CD4-positive, alpha-beta T cell treated with Interleukin-17A for 1 hour (primary cell): ENCODE measurements around the gene TMEFF2.

Source experiments
- DNase-seq: peaks from one replicate; pipeline ENCODE4 v3.0.0-alpha.2; 2020

The TMEFF2 gene

DNA sequence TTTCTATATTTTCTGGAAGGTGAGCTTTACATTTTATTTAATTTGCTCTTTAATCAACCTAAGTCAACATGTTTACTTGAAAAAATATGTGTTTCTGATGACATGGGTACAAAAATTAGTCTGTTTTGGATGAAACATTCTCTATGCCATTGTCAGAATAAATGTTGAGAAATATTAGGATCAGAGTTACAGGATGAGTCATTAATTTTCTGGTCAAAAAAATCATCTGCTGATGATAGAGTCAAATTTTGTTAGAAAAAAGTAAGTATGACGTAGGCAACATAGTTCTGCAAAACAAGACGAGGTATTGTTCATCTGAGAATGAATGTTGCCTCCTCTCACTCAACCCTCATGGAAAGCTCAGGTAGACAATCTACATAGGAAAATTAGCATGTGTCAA, 240.3 kb downstream of the TMEFF2 start:
- DNase-seq = no peak

DNA sequence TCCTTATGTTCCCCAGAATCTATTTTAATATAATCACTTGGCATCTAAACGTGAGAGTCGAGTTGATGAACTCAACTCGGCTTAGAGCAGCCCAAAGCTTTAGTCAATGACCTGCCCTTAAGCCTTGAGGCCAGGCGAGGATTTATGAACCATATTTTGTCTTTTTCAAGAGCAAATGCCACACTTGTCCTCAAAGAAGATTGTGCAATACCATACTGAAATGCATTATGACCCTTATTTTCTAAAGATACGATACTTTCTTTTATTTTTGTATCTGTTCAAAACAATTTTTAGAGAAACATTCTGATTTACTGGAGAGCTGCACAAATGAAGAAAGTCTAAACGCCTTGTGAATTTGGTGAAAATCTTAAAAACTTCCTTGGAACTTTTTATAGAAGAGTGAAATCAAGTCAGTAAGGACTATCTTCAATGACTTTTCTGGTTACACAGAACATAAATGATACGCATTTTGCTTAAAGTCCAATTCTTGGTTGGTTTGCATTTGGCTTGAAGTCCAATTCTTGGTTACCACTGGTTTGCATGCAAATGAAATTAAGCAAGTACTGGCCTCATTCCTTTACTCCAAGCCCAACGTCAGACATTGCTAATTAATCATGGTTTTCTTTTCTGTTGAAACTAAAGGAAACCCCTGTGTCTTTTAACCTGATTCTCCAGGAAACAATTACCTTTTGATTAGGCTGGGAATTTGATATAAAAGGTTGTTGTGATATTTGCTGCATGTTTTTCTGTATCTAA, 242.0 kb downstream of the TMEFF2 start:
- DNase-seq = no peak

DNA sequence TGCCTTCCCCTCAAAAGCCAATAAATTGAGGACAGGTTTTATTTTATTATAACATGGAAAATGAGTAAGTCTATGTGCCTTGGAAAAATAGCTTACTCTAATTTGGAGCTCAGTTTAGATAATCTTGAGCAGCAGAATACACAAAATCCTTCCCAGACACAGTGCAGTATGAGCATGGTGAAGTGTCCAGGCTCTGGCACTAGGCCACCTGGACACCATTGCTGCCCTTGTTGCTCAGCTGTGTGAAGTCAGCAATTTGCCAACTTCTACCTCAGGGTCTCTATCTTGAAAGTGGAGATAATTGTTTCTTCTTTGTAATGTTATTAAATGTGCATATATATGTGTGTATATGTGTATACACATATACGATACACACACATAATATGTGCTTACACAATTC, 242.9 kb downstream of the TMEFF2 start:
- no peak for DNase-seq

- DNase-seq = no peak
Observed at GRCh38 chr2:191951376-191951775, 243.4 kb downstream of the TMEFF2 start.

- no peak for DNase-seq
Observed at GRCh38 chr2:191950132-191950874, 244.4 kb downstream of the TMEFF2 start.

- DNase-seq = no peak
Observed at GRCh38 chr2:191947235-191947634, 247.5 kb downstream of the TMEFF2 start.

DNA sequence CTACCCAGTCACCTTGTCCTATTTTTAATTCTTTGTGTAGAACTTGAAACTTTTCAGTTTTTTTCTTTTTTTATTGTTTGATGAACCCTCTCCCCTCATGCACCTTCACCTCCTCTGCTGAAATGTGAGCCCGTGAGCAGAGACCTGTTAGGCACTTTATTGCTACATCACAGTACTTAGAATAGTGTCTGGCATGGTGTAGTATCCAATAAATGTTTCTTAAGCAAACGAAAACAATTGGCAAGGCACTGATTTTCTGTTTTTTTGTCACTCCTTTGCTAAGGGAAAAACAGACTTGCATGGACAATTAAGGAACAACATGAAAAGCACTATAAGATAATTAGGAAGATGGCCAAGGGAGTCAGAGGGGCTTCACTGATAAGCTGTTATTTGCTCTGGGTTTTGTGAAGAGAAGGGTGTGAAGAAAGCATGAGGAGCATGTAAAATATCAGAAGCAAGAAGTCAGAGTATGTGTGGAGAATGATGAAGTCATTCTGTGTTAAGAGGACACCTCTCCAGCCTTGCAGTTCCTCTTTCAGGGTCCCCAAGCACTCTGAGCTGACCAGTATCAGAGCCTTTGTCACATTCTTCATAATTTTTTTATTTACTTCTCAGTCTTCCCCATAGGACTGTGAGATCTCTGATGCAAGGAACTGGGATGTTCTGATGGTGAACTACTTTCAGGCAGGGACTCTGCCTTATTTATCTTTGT, 248.1 kb downstream of the TMEFF2 start:
- DNase-seq = no peak

DNA sequence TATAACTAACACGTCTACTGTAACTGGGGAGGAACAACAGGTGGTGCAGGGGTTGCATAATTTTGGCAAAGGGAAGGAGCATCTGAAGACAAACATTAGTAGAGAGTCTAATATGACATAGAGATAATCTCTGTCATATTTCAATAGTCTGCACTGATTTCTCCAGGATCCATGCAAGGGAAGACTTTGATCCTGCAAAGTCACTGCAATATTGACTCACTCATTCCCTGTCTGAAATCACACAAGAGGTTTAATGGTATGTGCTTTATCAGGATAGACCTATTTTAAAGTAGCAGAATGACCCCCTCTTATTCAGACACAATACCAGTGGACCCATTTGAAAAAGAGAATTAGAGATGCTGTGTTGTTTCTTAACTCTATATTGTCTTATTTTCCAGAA, 249.1 kb downstream of the TMEFF2 start:
- no peak for DNase-seq

GRCh38 chr2:191942739-191943103, 252.0 kb downstream of the TMEFF2 start:
- no peak for DNase-seq

DNA sequence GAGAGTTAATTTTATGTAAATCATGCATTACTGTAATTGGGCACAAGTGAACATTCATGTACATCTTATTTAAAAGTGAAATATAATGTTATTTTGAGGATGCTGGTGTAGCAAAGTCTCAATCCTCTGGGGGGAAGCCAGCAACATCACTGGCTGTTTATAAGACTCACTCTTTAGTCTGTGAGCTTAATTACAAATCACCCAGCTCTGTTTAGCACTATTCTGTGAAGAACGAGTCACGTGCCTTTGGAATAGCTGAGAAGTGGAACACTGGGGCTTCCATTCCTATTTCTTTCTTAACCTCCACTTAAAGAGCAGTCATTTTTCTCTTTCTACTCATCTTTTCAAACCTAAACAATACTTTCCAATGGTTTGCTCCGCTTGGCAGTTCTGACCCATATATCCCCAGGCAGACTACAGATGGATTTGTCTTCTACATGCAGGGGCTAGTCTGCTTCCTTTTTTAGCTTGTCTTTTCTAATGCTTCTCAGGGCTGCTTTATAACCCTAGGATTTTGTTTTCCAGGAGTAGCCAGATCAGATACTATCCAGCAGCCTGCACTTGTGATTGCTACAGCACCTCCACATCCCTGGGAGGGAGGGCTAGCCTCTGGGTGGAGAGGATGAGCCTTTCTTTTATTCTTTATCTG, 252.5 kb downstream of the TMEFF2 start:
- DNase-seq = no peak

- no peak for DNase-seq
Observed at GRCh38 chr2:191941376-191941929, 253.3 kb downstream of the TMEFF2 start.

GRCh38 chr2:191938779-191939178, 256.0 kb downstream of the TMEFF2 start:
- no peak for DNase-seq

DNA sequence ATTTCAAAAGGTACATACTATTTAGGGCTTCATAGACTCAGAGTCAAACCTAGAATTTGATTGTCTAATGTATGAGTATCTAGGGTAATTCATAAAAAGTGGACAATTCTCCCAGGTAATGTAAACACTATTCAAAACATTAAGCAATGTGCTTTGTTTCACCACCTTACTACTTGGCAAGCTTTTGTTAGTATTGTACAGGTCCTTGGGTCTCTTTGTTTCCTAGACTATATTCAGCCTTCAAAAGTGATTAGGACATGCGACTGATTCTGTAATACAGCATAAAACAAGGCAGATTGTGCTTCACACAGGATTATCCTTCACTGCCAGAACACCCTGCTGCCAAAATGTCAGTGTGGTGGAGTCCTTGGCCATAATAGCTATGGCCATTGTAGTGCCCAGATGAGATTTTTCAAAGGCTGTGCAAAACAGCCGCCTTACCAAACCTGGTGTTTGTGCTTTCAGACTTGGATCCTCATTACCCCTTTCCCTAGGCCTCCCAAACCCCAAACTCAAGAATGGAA, 257.8 kb downstream of the TMEFF2 start:
- DNase-seq = no peak

GRCh38 chr2:191935247-191935646, 259.5 kb downstream of the TMEFF2 start:
- no peak for DNase-seq

DNA sequence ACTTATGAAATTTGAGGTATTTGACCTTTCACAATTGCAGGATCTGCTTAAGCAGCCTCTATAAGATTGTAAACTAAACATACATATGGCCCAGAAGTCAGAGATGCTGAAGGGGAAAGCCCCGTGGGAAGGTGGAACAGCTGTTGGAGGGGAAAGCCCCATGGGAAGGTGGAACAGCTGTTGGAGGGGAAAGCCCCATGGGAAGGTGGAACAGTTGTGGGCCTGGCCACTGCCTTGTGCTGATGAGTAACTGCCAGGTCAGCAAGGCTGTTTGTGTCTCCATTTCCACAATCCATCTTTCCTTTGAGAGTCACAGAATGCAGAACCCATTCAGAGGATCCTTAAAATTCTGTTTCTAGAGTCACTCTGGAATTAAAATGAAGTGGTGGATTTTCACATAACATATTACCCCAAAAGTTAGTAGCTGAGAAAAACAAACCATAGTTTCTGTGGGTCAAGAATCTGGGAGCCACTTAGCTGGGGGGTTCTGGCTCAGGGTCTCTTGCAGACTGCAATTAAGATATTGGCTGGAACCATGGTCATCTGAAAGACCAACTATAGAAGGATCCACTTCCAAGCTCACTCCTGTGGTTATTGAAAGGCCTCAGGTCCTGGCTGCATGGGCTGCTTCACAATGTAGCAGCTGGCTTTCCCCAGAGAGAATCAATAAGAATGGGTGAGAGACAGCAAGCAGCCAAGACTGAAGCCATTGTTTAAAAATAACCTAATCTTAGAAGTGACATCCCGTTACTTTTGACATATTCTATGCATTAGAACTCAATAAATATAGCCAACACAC, 261.2 kb downstream of the TMEFF2 start:
- no peak for DNase-seq

GRCh38 chr2:191932286-191932685, 262.4 kb downstream of the TMEFF2 start:
- no peak for DNase-seq

DNA sequence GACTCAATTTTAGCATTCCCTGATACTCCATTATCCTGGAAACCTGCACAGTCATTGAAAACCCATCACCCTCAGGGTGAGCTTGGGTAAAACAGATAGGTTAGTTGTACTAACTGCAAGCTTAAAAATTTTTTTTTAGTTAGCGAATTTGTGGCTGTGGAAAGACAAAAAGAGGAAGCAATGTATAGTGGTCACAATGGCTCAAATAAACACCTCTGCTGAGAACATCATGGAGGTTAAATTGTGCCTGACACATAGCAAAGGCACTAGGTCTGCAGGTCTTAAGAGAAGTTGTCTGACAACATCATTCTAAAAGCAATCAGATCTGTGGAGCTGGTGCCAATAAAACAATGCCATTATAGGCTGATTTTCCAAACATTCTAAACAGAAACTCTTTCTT, 263.4 kb downstream of the TMEFF2 start:
- no peak for DNase-seq

DNA sequence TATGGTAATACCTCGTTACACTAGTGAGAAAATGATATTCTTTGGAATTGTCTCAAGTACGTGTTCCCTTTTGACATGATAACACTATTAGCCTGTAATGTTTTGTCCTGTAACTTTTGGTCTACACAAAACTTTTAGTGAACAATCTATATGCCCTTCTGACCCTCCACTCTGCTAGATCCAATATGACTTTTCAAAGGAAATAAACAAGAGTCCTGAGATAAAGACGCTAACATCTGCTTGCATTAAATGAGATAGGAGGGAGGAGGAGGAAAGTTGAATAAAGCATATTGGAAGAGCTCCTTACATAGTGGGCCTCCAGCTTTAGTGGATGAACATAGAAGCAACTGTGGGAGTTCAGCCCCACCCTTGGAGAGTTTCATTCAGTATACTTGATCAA, 264.5 kb downstream of the TMEFF2 start:
- DNase-seq = no peak

DNA sequence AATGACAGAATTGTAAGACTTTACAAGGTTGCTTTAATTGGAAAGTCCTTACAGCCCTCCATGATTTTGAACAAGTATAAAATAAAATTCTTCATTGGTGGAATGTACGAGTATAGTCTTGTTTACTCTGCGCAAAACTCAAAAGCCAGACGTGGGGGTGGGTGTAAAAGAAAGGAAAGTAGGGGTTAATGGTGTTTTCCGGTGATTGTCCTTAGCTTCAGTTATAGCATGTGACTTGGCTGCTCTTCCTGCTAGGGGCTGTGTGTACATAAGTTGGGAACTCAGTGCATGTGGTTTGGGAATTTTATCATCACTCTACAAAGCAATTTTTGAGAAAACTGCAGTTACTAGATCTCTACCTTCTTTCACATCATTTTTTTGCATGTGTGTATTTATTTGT, 265.4 kb downstream of the TMEFF2 start:
- no peak for DNase-seq

DNA sequence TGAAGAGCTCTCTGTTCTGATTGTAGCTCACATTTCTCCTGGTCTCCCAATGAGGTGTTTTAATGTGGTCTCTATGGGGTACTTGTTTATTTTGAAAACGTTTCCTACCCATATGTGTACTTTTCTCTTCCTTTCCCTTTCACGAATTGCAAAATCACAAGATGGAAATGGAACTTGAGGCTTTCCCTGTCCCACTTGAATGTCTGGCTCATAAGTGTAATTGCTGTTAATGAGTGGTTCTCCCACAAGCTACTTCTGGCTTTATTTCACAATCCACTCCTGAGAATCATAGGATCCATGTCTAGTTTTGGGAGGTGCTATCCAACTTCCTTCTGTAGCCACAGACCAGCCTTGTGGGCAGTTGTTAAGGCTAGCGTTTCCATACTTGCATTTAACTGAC, 266.7 kb downstream of the TMEFF2 start:
- no peak for DNase-seq

DNA sequence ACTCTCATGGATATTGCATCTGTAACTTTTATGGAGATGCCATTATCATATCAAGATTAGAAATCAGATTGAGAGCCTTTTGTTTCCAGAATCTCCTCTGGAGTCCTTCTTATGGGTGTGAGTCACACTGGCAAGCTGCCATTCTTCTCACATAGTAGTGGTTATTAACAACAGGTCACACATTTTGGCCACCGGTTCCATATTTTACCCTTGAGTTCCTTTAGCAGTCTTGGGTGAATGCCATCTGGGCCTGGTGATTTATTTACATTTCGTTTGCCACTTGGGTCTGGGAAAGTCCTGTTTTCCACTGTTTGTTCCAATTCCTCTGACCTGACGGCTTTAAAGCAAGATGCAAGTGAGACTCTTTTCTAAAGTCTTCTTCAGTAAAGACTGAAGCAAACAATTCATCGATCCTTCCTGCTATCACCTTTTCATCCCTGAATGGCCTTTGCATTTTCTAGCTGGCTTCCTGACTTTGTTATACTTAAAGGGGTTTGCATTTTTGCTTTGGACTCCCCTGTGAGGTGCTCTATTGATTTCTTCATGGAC, 267.3 kb downstream of the TMEFF2 start:
- DNase-seq = no peak

GRCh38 chr2:191926671-191927070, 268.1 kb downstream of the TMEFF2 start:
- DNase-seq = no peak
